NOMO-1 (cell line): ENCODE measurements around the gene QRICH2.
"Not testable (repeated sequence)": the region's sequence is repeated elsewhere in the genome, so short reads cannot be mapped to it uniquely, and the experiment has no call there.

Source experiments
- DNase-seq, 2 experiments: peaks; one replicate each; lab custom pipeline; 2025; ENCODE audit not compliant: unreplicated experiment in 2 of 2; lab: John Stamatoyannopoulos, UW

QRICH2 gene

DNA sequence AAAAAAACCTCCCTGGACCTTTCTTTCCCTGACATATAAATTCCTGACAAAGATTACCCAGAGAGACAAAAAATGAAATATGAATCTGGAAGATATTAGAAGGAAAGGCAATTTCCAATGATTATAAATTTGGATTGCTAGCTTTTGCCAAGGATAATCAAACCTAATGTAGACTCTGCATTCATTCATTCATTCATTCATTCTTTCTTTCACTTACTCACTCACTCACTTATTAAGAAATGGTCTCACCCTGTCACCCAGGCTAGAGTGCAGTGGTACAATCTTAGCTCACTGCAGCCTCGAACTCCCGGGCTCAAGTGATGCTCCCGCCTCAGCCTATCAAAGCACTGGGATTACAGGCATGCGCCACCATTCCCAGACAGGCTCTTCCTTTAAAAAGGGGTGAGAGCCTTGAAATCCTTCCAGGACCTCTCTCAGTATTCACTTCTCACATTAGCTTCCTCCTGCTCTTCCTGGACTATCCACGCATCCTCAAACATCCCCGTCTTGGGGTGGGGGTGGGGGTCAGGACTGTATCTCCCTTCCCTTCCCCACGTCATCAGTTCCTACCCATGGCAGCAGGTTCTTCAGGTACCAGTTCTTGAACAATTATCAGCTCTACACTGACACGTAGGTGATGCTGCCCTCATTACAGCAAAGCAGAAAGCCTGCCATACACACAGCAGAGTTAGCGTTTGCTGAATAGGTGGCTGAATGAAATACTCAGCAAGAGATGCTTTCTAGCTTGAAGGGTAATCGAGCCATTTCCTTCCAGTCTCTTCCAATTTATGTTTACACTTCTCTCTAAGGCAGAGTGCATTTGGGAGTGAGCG is 25.8 kb upstream of the QRICH2 start:
- no peak for DNase-seq

DNA sequence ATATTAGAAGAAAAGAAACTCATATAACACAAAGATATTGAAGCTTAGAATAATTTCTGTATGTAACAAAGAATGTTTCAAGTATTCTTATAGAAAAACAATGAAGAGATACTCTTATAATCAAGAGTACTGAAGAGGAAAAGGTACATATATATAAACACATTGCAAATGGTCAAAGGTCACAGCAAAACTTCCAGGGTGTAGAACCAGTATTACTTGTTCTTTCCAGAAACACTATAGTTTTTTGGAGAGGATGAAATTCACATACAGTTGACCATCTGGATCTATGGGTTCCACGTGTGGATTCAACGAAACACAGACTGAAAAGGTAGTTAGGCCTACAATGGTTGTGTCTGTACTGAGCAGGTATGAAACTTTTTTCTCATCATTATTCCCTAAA is 23.0 kb upstream of the QRICH2 start:
- no peak for DNase-seq

DNA sequence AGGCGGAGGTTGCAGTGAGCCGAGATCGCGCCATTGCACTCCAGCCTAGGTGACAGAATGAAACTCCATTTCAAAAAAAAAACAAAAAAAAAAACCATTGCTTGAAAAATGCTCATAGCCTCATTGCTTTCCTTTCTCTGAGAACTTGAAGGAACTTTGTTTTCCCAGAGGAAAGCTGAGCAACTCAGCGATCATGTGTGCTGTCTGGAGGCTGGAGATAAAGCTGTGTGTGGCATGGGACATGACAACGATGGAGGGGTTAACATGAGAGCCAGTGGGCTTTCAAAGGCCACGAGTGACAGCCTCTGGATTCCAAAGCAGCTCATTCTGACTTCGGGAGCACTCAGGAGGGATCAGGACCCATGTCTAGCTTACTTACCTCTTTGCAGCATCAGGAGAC is 21.6 kb upstream of the QRICH2 start:
- no peak for DNase-seq

DNA sequence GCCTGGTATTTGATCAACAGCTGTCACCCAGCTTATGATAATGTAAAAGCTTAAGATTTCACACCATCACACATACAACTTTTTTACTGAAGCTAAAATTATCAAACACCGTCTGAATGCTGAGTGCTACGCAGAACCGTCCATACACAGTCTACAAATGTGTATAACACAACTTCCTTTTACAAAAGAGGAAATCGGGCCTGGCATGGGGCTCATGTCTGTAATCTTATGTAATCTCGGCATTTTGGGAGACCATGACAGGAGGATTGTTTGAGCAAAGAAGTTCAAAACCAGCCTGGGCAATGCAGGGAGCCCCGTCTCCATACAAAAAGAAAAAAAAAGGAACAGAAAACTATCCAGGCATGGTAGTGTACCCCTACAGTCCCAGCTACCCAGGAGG is 19.6 kb upstream of the QRICH2 start:
- peak; percentile 84 to 90 for DNase-seq

DNA sequence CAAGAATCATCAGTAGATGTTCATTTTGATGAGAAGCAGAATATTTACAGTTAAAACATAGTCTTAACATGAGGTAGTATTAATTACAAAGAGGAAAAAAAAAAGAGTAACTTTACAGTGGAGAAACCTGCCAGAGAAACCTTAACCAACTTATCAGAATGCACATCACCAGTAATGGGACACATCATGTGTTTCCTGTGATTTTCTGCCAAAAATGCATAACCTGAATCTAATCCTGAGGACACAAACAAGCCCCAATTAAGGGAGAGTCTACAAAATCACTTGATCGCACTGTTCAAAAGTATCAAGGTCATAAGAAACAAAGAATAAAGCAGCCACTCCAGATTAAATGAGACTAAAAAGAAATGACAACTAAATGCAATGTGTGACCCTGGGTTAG is 18.2 kb upstream of the QRICH2 start:
- no peak for DNase-seq

DNA sequence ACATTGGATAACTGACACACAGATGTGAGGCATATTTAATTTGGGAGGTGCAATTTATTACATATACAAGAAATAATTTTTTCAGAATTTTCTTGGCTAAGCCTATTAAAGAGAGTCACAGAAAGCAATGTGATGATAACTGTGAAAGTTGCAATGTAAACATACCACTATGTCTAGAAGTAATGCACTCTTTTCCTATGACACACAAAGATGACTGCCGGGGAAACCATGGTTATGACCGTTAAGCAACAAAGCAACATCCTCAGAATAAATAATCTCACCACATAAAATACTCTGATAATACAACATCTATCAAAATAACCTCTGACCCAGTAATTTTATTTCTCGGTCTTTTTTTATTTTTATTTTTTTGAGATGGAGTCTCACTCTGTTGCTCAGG is 10.5 kb upstream of the QRICH2 start:
- DNase-seq, result no peak

DNA sequence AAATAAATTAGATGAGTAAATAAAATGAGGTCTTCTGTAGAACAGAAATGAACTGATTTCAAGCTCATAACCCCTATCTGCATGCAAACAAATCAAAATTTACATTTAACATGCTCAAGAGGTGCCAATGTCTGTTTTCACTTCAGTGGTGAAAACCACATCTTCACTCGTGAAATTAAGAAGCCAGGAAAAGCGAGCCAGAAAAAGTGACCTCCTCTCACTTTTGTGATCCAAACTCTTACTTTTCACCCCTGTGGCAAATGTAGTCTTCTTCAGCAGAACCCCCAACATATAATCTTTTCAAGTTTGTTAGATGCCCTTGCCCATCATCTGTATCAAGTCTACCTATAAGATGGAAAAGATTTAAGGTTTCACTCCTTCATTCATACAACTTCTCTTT is 9.5 kb upstream of the QRICH2 start:
- no peak for DNase-seq

DNA sequence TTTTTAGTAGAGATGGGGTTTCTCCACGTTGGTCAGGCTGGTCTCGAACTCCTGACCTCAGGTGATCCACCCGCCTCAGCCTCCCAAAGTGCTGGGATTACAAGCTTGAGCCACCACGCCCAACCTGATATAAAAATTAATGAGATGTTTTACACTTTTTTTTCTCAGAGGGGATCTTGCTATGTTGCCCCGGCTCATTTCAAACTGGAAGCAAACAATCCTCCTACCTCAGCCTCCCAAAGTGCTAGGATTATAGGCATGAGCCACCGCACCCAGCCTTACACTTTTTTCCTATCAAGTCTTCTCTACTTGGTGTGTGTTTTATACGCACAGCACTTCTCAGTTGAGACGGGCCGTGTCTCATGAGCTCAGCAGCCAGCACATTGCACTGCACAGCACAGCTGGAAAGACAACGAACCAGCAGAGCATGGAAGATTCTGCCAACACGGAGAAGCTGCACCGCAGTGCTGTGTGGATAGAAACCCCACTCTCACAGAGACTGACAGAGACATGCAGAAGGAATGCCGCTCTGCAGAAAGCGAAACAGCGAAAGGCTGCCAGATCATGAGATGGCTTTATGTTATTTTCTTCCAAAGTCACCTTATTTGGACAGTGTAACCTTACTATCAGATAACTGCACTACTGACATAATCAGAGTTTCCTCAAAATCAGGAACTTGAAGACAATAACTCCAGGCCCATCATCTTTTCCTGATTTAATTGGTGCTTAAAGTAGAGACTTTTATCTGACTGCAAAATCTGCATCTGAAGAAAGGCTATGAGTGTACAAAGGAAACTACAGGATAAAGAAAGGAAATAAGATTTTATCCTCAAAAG is 6.5 kb upstream of the QRICH2 start:
- DNase-seq, result no peak

DNA sequence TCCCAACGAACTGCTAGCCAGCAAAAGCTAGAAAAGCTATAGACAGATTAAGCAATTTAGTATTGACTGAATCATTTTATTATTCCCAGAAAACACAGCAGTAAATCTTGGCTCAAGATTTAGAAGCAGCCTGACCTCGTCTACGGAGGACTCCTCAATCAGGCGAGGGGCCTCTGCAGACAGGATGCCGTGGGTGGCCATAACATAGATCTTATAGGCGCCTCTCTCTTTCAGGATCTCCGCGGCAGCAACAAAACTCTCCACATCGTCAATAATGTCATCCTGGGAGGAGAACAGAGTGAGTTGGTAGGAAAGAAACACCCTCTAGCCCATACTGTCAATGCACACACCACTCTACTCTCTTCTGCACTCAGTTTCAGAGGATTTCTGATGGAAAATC is 4.7 kb upstream of the QRICH2 start:
- no peak for DNase-seq

DNA sequence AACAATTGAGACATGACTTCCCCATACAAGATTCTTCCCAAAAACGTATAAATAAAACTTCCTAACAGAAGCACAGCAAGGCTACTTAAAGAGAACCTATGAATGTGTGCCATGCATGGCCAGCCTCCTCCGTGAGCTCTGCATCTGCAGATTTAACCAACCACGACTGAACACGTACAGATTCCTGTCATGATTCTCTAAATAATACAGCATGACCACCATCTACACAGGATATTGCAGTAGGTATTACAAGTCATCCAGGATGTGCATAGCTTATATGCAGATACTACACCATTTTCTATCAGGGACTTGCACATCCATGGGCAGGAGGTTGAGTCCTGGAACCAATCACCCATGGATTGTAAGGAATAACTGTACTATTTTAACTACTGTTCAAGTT is 1.4 kb upstream of the QRICH2 start:
- no peak for DNase-seq

DNA sequence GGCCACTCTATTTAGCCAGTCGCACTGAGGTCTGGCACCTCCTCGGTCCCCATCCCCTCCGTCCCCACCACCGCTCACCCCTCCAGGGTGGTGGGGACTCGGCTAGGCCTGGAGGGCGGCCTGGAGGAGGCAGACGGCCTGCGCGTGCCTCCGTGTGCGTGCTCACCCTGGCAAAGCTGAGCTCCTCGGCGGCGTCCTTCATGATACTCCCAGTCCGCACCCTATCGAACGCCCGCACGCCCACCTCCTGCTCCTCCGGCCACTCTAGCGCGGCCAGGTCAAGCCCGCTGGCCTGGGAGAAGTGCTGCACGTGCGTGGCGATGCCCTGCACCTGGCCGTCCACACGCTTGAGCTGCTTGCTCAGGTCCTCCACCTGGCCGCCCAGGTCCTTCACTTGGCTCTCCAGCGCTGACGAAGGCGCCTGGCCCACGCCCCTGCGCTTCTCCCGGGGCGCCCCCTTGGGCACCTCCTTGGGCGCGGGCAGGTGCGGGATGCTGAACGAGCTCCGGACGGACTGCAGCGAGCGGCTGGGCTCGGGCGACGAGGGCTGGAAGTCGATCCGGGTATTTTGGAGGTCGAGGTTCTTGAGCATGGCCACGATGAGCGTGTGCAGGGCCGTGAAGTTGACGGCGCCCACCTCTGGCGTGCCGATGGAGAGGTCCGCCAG is 644 bp downstream of the QRICH2 start:
- no peak for DNase-seq

DNA sequence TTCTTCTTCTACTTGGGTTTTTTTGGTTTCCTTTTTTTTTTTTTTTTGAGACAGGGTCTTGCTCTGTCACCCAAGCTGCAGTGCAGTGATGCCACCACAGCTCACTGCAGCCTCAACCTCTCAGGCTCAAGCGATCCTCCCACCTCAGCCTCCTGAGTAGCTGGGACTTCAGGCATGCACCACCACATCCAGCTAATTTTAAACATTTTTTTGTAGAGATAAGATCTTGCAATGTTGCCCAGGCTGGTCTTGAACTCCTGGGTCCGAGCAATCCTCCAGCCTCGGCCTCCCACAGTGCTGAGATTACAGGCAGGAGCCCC is 3.0 kb downstream of the QRICH2 start:
- not testable (repeated sequence) for DNase-seq

DNA sequence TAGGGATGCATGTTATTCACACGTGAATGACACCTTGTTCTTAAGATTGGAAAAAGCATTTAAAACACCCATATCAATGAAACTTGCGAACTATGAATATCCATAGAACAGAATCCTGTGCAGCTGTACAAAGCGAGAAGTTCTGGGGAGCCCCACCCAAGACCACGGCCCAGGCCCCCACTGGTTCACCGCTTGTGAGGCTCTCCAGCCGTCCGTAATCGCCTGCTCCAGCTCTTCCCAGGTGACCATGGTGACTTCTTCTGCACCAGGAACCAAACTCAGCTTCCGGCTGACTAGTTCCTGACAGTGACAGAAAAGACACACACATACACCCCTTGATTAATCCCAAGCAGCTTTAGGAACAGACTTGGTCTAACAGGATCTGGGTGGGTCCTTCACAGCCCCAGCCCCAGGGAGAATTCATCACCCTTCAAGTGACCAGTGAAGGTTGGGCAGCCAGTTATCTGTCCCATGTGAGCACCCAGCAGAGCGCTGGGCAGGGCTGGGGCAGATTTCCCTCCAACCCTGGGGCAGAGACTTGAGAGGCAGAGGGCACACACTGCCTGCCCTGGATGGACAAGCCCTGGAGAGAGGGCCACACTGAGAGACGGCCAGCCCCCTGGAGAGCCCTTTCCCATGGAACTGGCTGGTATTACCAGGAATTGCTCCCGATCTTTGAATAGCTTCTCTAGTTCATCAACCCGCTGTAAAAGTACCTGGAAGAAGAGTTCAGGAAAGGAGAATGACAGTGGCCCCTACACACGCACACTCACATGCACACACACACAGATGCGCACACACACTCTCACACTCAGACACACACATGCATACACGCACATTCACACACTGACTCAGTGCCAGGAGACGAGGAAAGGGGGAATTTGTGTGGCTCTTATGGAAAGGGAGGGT is 3.6 kb downstream of the QRICH2 start:
- no peak for DNase-seq

DNA sequence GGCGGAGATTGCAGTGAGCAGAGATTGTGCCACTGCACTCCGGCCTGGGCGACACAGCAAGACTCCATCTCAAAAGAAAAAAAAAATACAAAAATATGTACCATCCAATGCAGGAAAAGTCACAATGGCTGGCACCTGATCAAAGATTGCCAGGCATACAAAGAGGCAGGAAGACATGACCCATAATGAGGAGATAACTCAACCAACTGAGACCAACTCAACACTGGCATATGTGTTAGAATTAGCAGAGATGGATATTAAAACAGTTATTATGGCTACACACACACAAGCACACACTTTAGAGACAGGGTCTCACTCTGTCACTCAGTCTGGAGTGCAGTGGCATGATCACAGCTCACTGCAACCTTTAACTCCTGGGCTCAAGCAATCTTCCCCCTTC is 10.6 kb downstream of the QRICH2 start:
- DNase-seq, result no peak

DNA sequence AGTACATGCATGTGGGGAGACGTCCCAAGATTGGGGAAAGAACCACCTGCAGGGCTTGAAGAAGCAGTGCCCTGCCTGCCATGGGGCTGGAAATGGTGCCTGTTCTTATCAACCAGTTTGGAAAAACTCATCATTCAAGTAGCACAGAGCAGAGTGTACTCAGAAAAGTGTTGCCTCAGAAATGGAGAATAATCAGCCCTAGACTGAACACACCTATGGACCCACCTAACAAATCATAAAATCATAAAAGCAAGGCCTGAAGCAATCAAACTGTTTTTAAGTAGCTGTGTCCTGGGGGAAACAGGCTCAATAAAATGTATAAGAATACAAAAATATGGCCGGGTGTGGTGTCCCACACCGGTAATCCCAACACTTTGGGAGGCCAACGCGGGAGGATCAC is 11.2 kb downstream of the QRICH2 start:
- no peak for DNase-seq

DNA sequence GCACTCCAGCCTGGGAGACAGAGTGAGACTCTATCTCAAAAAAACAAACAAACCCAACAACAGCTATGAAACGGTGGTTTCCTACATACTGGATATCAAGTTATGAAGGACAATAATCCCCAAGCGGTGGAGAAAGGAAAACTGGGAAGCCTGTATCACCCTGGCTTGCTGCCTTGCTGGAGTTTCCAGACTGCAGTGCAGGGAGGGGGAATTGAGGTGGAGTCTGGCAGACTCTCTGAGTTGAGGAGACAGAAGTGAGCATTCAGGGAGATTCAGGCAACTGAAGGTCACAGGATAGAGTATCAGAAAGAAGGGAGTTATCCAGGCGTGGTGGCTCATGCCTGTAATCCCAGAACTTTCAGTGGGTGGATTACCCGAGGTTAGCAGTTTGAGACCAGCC is 11.9 kb downstream of the QRICH2 start:
- no peak for DNase-seq

DNA sequence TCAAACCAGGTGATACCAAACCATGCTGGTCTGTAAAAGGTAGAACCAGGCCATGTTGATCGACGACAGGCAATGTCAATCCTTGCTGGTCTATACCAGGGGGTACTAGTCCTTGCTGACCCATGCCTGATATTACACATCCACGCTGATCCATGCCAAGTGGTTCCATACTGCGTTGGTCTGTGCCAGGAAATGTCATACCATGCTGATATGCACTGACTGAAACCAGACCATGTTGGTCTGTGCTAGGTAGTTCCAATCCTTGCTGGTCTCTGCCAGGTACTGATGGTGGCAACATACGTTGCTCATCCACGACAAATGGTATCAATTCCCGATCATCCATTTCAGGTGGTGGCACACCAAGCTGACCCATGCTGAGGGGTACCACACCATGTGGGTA is 15.0 kb downstream of the QRICH2 start:
- DNase-seq, result no peak

DNA sequence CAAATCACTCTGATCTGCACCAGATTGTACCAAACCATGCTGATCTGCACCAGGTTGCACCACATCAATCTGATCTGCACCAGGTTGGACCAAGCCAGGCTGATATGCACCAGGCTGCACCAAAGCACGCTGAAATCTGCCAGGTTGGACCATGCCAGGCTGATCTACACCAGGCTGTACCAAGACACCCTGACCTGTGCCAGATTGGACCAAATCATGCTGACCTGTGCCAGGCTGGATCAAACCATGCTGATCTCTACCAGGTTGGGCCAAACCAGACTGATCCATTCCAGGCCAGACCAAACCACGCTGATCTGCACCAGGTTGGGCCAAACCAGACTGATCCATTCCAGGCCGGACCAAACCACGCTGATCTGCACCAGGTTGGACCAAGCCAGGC is 15.5 kb downstream of the QRICH2 start:
- no peak for DNase-seq

DNA sequence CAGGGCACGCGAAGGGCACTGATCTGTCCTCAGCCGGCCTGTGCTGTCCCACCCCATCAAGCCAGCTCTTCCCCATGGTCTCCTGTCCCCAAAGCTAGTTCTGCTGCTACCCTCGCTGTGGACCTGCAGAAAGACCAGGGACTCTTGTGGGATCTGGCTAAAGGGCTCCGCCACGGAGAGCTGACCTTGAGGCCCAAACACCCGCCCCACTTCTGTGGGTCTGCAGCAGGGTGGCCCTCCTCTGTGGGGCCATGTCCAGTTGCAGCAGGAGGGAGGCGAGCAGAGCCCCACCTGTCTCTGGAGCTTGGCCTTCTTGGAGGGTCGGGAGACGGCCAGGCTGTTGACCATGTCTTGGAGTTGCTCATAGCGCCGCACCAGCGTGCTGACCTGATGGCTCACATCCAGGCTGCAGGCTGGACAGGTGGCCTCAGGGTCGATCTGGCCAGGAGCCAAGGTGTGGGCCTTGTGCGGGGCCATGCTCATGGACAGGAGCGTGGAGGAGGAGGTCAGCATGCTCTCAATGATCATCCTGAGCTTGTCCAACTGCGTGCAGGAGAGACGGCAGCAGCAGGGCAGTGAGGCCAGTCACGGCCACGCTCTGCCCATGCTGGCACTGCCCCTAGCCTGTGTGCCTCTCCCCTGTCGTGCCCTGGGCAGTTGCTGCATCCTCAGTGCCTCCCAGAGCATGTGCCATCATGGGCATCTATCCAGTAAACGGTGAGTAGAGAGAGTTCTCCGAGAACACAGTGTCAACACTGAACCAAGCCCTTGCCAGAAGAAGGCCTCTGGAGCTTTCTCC is 26.3 kb downstream of the QRICH2 start:
- DNase-seq, result no peak

DNA sequence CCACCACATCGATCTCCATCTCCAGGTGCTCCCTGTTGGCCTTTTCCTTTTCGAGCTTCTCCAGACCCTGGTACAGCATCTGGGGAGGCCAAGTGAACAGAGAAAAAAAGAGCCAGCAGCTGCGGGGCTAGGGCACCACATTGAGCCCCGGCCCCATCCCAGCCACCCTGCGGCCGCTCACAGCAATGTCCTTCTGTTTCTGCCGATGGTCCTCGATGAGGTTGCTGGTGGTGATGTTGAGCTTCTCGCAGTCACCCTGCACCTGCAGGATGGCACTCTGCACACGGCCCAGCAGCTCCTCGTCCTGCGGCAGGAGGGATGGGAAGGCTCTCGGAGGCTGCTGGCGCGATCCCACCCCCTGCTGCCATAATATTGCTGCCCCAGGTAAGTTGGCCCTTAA is 27.4 kb downstream of the QRICH2 start:
- no peak for DNase-seq
